ENCODE results near the gene MAP4K2. TPM values are rescaled to one million over a fixed set of nuclear protein-coding genes. Genes with fewer than 3 reads are reported as not detected.

The MAP4K2 gene
- total RNA-seq, 1 donor from 2014 or later: 9.8 TPM

DNA sequence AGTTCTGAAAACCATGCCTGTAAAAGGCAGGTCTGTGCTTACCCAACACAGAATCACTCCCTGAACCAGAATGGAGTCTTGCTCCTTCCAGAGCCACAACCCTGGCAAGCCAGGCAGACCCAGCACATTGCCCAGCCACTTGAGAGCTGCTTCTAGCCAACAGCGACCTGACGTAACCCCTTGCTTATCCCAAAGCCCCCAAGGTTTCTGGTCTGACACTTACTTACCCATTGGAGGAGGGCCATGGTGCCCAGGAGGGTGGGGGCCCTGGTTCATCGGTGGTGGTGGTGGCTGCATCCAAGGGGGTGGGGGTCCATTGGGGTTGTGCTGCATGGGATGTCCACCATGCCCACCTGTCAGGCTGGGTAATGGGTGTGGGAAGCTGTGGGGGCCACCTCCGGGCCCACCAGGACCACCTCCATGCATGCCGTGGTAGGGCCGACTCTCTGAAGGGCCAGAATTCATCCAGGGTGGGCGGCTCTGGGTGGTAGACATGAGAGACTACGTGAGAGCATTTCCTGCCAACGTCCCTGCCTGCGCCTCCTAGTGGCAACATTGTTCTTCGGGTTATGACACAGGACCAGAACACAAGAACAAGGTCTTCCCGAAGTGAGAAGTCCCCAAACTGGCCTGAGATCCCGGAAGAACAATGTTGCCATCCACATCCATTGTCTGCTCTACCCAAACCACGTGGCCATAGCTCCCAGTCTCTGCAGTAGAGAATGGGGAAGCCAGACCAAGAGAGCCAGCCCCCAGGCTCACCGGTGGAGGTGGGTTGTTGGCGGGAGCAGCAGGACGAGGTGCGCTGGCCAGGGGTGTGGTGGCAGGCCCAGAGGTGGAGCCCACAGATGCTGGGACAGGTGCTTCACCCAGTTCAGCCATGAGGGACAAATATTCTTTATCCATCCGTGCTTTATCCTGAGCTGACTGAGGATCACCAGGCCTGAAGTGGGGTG lies 35.4 kb downstream of the MAP4K2 start:
- DNase-seq: no peak

DNA sequence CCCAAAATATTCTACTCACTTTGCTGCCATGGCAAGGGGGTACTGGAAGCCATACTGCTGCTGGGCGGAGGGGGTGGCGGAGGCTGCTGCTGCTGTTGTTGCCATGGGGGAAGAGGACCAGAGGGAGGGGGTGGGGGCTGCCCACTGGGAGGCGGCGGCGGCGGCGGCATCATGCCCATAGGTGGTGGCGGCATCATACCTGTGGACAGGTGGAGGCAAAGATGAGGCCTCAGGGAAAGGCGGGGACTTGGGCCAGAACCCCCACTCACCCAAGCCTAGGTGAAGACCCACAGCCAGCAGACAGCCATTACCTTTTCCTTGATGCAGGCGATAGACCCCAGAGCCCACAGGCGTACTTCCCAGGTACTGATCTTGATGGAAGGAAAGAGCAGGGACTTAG lies 36.1 kb downstream of the MAP4K2 start:
- DNase-seq: no peak

DNA sequence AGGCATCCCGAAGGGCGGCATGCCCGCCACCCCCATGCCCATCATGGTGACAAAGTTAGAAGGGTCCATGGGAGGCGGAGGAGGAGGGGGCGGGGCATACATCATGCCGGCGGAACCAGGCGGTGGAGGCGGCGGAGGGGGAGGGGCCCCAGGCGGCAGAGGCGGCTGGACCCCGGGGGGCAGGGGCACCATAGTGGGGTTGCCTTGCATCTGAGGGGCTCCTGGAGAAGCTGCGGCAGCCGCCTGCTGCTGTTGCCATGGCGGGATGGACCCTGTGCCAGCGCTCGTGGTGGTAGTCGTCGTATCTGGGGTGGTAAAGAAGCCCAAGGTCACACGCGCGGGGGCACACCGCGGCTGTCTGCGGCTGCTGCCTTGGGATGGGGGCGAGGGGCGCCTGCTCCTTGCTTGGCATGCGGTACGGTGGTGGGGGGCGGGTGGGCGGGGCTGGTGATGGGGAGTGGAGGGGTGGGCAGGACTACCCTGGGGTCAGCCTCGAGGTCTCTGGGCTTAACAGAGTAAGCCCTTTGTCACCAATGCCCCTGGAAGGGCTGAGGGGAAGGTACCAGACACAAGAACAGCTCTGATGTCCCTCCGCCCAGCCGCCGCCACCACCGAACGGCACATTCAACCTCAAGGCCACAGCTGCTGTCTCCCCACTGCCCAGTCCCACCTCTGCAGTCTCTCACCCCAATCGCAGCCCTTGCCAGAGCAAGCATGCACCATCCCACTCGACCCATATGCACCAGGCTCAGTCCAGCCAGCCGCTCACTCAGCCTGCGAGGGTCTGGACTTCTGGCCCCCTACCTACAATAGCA lies 37.0 kb downstream of the MAP4K2 start:
- no peak for DNase-seq

DNA sequence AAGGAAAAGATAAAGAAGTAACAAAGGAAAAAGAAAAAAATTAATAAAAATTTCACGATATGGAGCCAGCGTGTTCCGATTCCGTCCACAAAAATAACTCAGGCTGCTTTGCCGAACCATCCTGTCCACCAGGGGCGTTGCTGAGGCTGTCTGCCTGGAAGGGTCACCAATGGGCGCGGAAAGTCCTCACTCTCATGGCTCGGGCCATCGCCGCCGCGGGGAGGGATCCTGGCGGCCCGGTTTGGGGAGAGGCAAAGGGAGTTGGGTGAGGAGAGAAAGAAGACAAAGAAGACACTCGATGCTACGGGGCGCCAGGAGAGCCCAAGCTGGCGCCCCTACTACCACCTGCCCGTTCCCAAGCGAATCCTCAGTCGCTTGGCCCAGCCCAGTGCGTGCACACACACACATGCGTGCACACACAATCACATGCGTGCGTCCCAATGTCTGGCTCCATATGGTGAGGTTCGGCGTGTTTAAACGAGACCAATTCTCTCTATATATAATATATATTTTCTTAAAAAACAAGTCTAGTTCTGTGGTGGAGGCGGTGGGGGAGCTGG lies 37.6 kb downstream of the MAP4K2 start:
- DNase-seq: no peak

DNA sequence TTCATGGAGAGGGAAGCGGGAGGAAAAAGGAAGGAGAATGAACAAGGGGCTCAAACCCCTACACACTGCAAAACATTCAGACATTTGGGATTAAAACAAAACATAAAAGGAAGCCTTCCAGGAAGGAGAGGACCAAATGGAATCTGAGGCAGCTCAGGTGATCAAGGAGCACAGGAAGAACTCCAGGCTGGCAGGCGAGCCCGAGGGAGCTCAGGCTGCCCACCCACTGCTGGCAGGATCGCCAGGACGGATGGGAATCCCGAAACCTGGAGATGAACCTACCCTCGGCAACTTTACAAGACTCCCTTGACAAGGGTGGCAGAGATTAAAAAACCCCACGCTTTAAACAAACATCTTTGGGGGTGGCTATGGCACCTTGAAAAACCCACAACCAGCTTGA lies 38.3 kb downstream of the MAP4K2 start:
- no peak for DNase-seq

- no peak for DNase-seq
Measured at GRCh38 chr11:64764040-64764611, 38.9 kb downstream of the MAP4K2 start.

GRCh38 chr11:64763526-64764039 lies 39.4 kb downstream of the MAP4K2 start:
- no peak for DNase-seq

GRCh38 chr11:64762674-64763525 lies 40.1 kb downstream of the MAP4K2 start:
- no peak for DNase-seq

DNA sequence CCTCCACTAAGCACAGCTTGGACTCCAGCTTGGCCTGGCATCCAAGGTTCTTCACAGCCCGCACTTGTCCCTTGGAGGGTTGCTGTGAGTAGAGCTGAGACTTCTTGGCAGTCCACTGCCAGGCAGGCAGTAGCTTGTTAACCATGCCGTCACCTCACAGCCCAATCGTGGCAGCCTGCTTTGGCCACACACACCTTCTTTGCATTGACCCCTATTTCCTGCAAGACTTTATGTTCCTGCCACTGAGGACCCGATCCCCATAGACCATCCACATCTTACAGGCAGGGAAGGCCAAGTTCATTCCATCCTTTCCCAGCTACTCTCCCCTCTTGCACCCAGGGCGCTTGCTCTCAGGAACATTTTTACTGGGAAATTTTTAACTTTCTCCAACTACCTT lies 40.7 kb downstream of the MAP4K2 start:
- no peak for DNase-seq

DNA sequence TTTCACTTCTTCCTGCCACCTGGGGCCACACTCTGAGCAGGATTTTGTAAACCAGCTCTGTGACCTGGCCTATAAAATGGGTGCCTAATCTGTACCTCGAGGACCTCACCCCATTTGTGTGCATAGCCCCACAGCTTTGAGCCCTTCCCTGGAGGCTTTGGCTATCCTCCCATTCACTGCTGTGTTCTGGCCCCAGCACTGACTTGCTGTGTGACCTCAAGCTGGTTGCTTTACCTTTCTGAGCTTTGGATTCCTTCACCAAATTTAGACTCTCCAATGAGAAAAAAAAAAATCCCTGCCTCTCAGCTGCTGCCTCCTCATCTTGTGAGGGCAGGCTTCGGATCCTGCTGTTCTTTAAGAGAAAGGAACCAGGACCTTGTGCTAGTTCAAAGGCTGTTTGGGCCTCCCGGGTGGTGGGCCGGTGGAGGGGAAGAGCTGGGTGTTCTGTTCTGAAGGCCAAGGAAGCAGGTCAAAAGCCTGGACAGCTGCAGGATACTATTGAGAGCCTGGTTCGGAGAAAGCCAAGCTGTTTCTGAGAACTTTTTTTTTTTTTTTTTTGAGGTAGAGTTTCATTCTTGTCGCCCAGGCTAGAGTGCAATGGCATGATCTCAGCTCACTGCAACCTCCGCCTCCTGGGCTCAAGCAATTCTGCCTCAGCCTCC lies 42.1 kb downstream of the MAP4K2 start:
- DNase-seq: no peak

- DNase-seq: no peak
Measured at GRCh38 chr11:64759722-64760719, 43.0 kb downstream of the MAP4K2 start, which contains the start of gene PYGM. PYGM (minus strand) TSS chr11:64759974; CDS start chr11:64759898, 76 bp downstream.

DNA sequence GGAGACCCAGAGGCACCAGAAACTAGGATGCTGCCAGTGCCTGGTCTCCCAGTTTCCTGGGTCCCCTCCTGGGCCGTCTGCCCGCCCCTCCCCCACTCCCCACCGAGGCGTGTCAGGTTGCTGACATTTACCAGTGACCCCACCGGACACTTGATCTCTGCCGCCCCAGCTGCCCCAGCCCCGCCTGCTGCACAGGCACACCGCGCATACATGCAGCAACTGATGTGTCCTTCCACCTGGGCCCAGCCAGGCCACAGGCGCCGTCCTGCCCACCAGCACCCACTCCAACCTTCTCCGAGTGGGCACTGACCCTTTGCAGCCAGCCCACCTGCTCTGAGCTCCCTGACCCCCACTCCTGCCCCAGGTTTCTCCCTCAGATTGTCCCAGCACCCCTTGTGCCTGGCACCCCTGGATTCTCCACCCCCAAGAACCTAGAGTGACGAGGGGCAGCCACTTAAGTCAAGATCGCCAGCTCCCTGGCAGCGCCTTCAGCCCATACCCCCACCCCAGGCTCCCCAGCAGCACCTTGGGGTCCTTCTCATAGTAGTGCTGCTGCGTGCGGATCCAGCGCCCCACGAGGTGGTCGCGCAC lies 43.8 kb downstream of the MAP4K2 start:
- no peak for DNase-seq

DNA sequence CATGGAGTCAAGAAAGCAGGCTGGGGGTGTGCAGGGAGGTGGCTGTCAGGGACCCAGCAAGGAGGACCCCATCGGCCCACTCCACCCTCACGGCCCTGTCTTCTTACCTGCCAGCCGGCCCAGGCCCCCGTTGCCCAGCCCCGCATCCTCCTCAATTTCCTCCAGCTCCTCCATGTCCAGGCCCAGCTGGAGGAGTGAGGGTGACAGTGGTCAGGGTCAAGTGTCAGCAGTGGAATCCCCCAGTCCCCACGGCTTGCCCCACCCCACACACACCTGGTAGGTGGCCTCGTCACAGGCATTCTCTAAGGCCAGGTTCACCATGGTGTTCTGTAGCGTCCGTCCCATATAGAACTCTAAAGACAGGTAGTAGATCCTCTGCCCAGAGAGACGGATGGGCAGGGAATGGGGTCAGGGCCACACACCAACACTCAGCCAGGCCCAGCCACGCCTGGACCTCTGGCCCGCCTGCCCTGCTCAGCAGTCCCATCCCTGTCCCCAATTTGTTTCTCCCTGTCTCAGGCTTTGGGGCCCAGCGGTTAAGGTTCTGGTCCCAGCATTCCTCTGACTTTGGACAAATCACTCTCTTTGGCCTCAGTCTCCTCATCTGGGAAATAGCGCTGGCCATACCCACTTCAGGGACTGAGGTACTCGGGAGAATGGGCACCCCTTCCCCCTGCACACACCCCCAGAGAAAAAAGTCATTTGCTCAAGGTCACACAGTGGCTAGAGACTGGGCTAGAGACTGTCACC lies 44.5 kb downstream of the MAP4K2 start:
- no peak for DNase-seq

- DNase-seq: no peak
Measured at GRCh38 chr11:64757549-64758329, 45.3 kb downstream of the MAP4K2 start.

DNA sequence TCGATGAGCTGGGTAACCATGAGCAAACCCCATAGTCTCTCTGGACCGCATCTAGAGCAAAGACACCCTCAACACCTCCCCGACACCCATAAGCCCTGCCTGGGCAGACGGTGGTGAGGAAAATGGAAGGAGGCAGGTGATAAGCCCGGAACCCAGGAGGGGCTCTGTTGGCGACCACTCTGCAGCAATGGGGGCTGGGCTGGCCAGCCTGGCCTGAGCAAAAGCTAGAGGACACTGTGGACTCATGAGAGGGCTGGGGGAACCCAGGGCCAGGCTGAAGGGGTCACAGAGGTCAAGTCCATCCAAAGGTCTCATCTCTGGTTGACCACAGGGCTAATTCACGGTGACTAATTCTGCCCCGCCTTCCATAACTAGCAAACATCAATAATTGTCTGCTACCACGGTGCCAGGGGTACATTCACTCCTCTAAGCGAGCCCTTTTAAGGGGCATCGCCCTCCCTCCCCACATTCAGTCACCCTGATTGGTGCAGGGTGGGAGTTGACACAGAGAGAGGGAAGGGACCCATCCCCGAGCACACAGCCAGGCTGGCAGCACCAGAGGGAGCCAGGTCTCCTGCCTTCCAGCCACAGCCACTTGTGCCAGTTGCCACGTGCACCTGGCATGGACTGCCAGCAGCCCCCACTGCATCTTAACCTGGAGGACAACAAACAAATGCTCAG lies 47.2 kb downstream of the MAP4K2 start:
- no peak for DNase-seq

- no peak for DNase-seq
Measured at GRCh38 chr11:64754919-64755662, 47.9 kb downstream of the MAP4K2 start.

All from occipital lobe (tissue), 2 donors.